ENCODE results near the gene RFX4. TPM values are rescaled to one million over a fixed set of nuclear protein-coding genes. Genes with fewer than 3 reads are reported as not detected.

Gene RFX4
- polyA plus RNA-seq, 2 of the 4 experiments (the other 2 are of a cell fraction): not detected

DNA sequence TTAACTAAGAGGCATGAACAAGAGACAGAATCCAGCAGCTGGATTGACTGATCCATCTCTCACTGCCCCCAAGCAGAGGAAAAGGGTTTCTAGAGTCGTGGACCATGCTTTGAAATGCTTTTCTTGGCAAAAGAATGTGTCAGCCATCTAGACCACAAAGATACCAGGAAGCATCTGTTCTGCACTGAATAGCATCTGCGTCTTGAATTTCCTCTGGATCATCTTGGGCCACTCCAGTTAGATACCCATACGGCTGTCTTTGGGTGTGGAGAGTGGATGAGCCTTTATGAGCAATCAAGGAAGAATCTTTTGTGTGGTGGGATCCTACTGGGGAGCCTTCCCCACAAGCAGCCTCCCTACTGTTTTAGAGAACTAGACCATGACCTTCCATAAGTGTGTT, 16.0 kb upstream of the RFX4 start:
- DNase-seq (ENCODE audit: low read depth in 1 of 2, low spot score in 1 of 2) (no peak), FAIRE-seq (no peak), ATAC-seq (no peak)
- peaks cover 2% of the 10 kb centered on the region; the same call in 2 of the 3 replicates for H3K9me3 ChIP-seq
- POLR2A ChIA-PET: no interaction called here
- TF ChIP-seq HEYL (CRISPR knock-in tag; IDR thresholded peaks at IDR 0.05): no peak
- no peak for TF ChIP-seq TP53 (CRISPR knock-in tag; IDR thresholded peaks at IDR 0.05)
- TF ChIP-seq CBX8 (IDR thresholded peaks at IDR 0.05): no peak
- TF ChIP-seq, protein P1, sequence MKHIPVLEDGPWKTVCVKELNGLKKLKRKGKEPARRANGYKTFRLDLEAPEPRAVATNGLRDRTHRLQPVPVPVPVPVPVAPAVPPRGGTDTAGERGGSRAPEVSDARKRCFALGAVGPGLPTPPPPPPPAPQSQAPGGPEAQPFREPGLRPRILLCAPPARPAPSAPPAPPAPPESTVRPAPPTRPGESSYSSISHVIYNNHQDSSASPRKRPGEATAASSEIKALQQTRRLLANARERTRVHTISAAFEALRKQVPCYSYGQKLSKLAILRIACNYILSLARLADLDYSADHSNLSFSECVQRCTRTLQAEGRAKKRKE (CRISPR knock-in tag; IDR thresholded peaks at IDR 0.05; ENCODE audit: low read depth): no peak
- TF ChIP-seq, protein P2, sequence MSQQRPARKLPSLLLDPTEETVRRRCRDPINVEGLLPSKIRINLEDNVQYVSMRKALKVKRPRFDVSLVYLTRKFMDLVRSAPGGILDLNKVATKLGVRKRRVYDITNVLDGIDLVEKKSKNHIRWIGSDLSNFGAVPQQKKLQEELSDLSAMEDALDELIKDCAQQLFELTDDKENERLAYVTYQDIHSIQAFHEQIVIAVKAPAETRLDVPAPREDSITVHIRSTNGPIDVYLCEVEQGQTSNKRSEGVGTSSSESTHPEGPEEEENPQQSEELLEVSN (IDR thresholded peaks at IDR 0.05; ENCODE audit: borderline replicate concordance, low read depth): no peak
- TF ChIP-seq, protein P3, sequence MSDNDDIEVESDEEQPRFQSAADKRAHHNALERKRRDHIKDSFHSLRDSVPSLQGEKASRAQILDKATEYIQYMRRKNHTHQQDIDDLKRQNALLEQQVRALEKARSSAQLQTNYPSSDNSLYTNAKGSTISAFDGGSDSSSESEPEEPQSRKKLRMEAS (IDR thresholded peaks at IDR 0.05): no peak
- TF ChIP-seq RARB (CRISPR knock-in tag; IDR thresholded peaks at IDR 0.05): no peak
- no peak for TF ChIP-seq FOXS1 (CRISPR knock-in tag; IDR thresholded peaks at IDR 0.05)
- TF ChIP-seq GATA3 (IDR thresholded peaks at IDR 0.05; ENCODE audit: borderline replicate concordance): no peak
- no peak for TF ChIP-seq SMC3 (IDR thresholded peaks at IDR 0.05)
- no peak for TF ChIP-seq SREBF2 (IDR thresholded peaks at IDR 0.05)
- TF ChIP-seq RAD21 (conservative IDR thresholded peaks at IDR 0.05 in 1 of 2, IDR thresholded peaks at IDR 0.05 in 1 of 2): no peak
- TF ChIP-seq CHD4 (IDR thresholded peaks at IDR 0.05; ENCODE audit: borderline replicate concordance): no peak
- no peak for TF ChIP-seq POLR2A (IDR thresholded peaks at IDR 0.05; ENCODE audit: low read length)
- no peak for TF ChIP-seq HDAC2 (IDR thresholded peaks at IDR 0.05)
- TF ChIP-seq, protein P4, sequence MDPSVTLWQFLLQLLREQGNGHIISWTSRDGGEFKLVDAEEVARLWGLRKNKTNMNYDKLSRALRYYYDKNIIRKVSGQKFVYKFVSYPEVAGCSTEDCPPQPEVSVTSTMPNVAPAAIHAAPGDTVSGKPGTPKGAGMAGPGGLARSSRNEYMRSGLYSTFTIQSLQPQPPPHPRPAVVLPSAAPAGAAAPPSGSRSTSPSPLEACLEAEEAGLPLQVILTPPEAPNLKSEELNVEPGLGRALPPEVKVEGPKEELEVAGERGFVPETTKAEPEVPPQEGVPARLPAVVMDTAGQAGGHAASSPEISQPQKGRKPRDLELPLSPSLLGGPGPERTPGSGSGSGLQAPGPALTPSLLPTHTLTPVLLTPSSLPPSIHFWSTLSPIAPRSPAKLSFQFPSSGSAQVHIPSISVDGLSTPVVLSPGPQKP (IDR thresholded peaks at IDR 0.05; ENCODE audit: low read depth, low read length): no peak
- no peak for TF ChIP-seq KDM5A (IDR thresholded peaks at IDR 0.05)
- TF ChIP-seq ZFP36 (IDR thresholded peaks at IDR 0.05; ENCODE audit: borderline replicate concordance, partially characterized antibody): no peak
- no peak for TF ChIP-seq EHMT2 (IDR thresholded peaks at IDR 0.05; ENCODE audit: low read depth)
- TF ChIP-seq, protein P5, sequence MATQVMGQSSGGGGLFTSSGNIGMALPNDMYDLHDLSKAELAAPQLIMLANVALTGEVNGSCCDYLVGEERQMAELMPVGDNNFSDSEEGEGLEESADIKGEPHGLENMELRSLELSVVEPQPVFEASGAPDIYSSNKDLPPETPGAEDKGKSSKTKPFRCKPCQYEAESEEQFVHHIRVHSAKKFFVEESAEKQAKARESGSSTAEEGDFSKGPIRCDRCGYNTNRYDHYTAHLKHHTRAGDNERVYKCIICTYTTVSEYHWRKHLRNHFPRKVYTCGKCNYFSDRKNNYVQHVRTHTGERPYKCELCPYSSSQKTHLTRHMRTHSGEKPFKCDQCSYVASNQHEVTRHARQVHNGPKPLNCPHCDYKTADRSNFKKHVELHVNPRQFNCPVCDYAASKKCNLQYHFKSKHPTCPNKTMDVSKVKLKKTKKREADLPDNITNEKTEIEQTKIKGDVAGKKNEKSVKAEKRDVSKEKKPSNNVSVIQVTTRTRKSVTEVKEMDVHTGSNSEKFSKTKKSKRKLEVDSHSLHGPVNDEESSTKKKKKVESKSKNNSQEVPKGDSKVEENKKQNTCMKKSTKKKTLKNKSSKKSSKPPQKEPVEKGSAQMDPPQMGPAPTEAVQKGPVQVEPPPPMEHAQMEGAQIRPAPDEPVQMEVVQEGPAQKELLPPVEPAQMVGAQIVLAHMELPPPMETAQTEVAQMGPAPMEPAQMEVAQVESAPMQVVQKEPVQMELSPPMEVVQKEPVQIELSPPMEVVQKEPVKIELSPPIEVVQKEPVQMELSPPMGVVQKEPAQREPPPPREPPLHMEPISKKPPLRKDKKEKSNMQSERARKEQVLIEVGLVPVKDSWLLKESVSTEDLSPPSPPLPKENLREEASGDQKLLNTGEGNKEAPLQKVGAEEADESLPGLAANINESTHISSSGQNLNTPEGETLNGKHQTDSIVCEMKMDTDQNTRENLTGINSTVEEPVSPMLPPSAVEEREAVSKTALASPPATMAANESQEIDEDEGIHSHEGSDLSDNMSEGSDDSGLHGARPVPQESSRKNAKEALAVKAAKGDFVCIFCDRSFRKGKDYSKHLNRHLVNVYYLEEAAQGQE (IDR thresholded peaks at IDR 0.05): no peak
- CTCF ChIA-PET: interaction anchor here (1.3 kb wide), 1 partner anchor 180 kb away, joined by 3 read pairs; no protein-coding TSS in a partner anchor
- WGBS (ENCODE audit: missing lambda C conversion rate): 26% methylated on average over 3 of the region's 3 CpGs
- H3K4me3 ChIP-seq: no peak overlapping the region
- no peak overlapping the region for H3K27ac ChIP-seq
- H3K4me1 ChIP-seq: peaks cover 3% of the 10 kb centered on the region; the same call in 1 of the 3 replicates
- no peak overlapping the region for H3K4me2 ChIP-seq

DNA sequence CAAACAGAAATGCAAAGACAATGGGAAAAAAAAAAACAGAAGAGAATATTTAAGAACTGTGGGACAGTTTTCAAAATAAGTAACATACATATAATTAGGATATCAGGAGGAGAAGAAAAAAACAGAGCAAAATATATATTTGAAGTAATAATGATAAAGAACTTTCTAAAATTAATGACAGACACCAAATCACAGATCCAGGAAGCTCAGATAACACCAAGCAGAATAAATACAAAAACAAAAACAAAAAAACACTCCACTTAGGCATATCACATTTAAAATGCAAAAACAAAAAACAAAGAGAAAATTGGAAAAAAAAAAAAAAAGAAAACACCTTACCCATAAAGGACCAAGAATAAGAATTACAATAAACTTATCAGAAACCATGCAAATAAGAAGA, 9.6 kb upstream of the RFX4 start:
- no peak overlapping the region for H3K27ac ChIP-seq
- H3K4me2 ChIP-seq: no peak overlapping the region
- no peaks in the 10 kb centered on the region for H3K4me1 ChIP-seq
- POLR2A ChIA-PET: no interaction called here
- DNase-seq (ENCODE audit: low read depth in 1 of 2, low spot score in 1 of 2) (no peak), FAIRE-seq (no peak), ATAC-seq (no peak)
- CTCF ChIA-PET: no interaction called here
- TF ChIP-seq, protein P5 (IDR thresholded peaks at IDR 0.05): no peak
- TF ChIP-seq, protein P6, sequence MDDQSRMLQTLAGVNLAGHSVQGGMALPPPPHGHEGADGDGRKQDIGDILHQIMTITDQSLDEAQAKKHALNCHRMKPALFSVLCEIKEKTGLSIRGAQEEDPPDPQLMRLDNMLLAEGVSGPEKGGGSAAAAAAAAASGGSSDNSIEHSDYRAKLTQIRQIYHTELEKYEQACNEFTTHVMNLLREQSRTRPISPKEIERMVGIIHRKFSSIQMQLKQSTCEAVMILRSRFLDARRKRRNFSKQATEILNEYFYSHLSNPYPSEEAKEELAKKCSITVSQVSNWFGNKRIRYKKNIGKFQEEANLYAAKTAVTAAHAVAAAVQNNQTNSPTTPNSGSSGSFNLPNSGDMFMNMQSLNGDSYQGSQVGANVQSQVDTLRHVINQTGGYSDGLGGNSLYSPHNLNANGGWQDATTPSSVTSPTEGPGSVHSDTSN (IDR thresholded peaks at IDR 0.05): no peak
- TF ChIP-seq TP53 (CRISPR knock-in tag; IDR thresholded peaks at IDR 0.05) (no peak), HOXB5 (CRISPR knock-in tag; IDR thresholded peaks at IDR 0.05) (no peak), RAD21 (conservative IDR thresholded peaks at IDR 0.05 in 1 of 2, IDR thresholded peaks at IDR 0.05 in 1 of 2) (no peak), FOSB (CRISPR knock-in tag; IDR thresholded peaks at IDR 0.05) (no peak)
- no peaks in the 10 kb centered on the region for H3K9me3 ChIP-seq
- no peak overlapping the region for H3K4me3 ChIP-seq

Data from A549 (cell line).